Gastroesophageal sphincter (tissue), 4 donors: ENCODE measurements around the gene SMIM14. TPM values are rescaled to one million over a fixed set of nuclear protein-coding genes. Genes with fewer than 3 reads are reported as not detected.

ENCODE experiments used
- ATAC-seq: fragments of 150-250 bp; one replicate; pipeline ENCODE4 v1.9.1; 2016; ENCODE audit warnings: mild to moderate bottlenecking, moderate library complexity
- H3K27ac ChIP-seq, 4 donors: fragments of 200-600 bp; sonication (generic) in 3 of 4; 1 replicate in 3 of 4; 2 replicates in 1 of 4; pipeline ENCODE4 v1.5.1; 2016 to 2019
- H3K27me3 ChIP-seq: fragments of 200-600 bp; sonication (generic); one replicate; pipeline ENCODE4 v1.5.1; 2019
- H3K36me3 ChIP-seq, 2 donors: fragments of 200-600 bp; sonication (generic); one replicate each; pipeline ENCODE4 v1.5.1; 2019; ENCODE audit warnings: control low read depth in 1 of 2
- H3K4me1 ChIP-seq, 3 donors: fragments of 200-600 bp; sonication (generic); 1 replicate in 2 of 3; 2 replicates in 1 of 3; pipeline ENCODE4 v1.5.1; 2016 to 2019; ENCODE audit warnings: control low read depth in 2 of 3
- H3K4me3 ChIP-seq, 2 donors: fragments of 200-600 bp; sonication (generic); one replicate each; pipeline ENCODE4 v1.5.1; 2019; ENCODE audit warnings: mild to moderate bottlenecking in 1 of 2, moderate library complexity in 1 of 2
- H3K9me3 ChIP-seq, 3 donors: fragments of 200-600 bp; sonication (generic); one replicate each; pipeline ENCODE4 v1.5.1; 2017 to 2019; ENCODE audit warnings: control low read depth in 2 of 3
- CTCF ChIP-seq, 4 experiments: fragments of 200-600 bp in 2 of 4; fragments of 450-650 bp in 2 of 4; sonication (generic) in 1 of 4; IDR thresholded peaks; one replicate each; pipeline ENCODE4 v1.5.1; 2017 to 2019; ENCODE audit warnings: antibody characterized with exemption in 4 of 4, mild to moderate bottlenecking in 2 of 4, moderate library complexity in 2 of 4
- EP300 ChIP-seq: sonication (generic); formaldehyde crosslinking; IDR thresholded peaks from one replicate; pipeline ENCODE4 v1.6.1; 2017; ENCODE audit warnings: antibody characterized with exemption, mild to moderate bottlenecking
- POLR2A ChIP-seq, 2 donors: fragments of 450-650 bp; IDR thresholded peaks; one replicate each; pipeline ENCODE4 v1.6.1; 2017; ENCODE audit warnings: antibody characterized with exemption in 2 of 2, mild to moderate bottlenecking in 2 of 2, moderate library complexity in 1 of 2
- POLR2AphosphoS5 ChIP-seq: sonication (generic); formaldehyde crosslinking; IDR thresholded peaks from one replicate; pipeline ENCODE4 v1.6.1; 2017; ENCODE audit warnings: antibody characterized with exemption
- WGBS, 2 donors: methylation state at CpG; one replicate each; pipeline ENCODE4 v1.1.5; 2018; ENCODE audit warnings: low coverage in 1 of 2; 5-methylcytosine and 5-hydroxymethylcytosine counted together
- total RNA-seq, 4 donors: library from RNA; depleted of rRNA; stranded (reverse); fragments of >200 nt; gene quantifications; one replicate each; pipeline ENCODE4 v1.1.0, GENCODE V29; 2016

Gene SMIM14
- total RNA-seq, 4 donors from 2014 or later: 32.9 to 70.4 (median 41.3) TPM

GRCh38 chr4:39613093-39613656, 25.5 kb downstream of the SMIM14 start:
- TF ChIP-seq POLR2A (IDR thresholded peaks at IDR 0.05): no peak
- no peak for TF ChIP-seq POLR2AphosphoS5
- no peak for TF ChIP-seq EP300
- no peak for TF ChIP-seq CTCF (IDR thresholded peaks at IDR 0.05)
- Histone ChIP-seq H3K27ac (peak overlapping the region in 3 of 4 donors; percentile 48 to 64 (median 56)), H3K4me3 (no peak overlapping the region), H3K36me3 (peaks cover 0 to 28% of the 10 kb centered on the region in 2 donors), H3K9me3 (no peaks in the 10 kb centered on the region), H3K27me3 (no peaks in the 10 kb centered on the region), H3K4me1 (peaks cover 5 to 60% (median 6%) of the 10 kb centered on the region in 3 donors)
- 0 to 4% methylated on average over 2 of the region's 2 CpGs for WGBS, 2 donors
- no peak for ATAC-seq

GRCh38 chr4:39609454-39609931, 29.2 kb downstream of the SMIM14 start:
- 88 to 90% methylated on average over 5 to 6 of the region's 6 CpGs for WGBS, 2 donors
- H3K9me3 ChIP-seq: peaks cover 0 to 5% (median 0%) of the 10 kb centered on the region in 3 donors
- H3K27me3 ChIP-seq: no peaks in the 10 kb centered on the region
- peaks cover 3 to 23% (median 5%) of the 10 kb centered on the region in 3 donors for H3K4me1 ChIP-seq
- H3K4me3 ChIP-seq: no peak overlapping the region
- no peak for ATAC-seq
- H3K36me3 ChIP-seq: peaks cover 0 to 50% of the 10 kb centered on the region in 2 donors
- TF ChIP-seq CTCF (IDR thresholded peaks at IDR 0.05): no peak
- no peak for TF ChIP-seq POLR2A (IDR thresholded peaks at IDR 0.05)
- no peak for TF ChIP-seq POLR2AphosphoS5
- no peak for TF ChIP-seq EP300
- H3K27ac ChIP-seq: no peak overlapping the region

GRCh38 chr4:39608451-39608850, 30.2 kb downstream of the SMIM14 start:
- peaks cover 0 to 60% of the 10 kb centered on the region in 2 donors for H3K36me3 ChIP-seq

GRCh38 chr4:39606747-39607146, 31.9 kb downstream of the SMIM14 start:
- no peak overlapping the region for H3K27ac ChIP-seq
- no peak for ATAC-seq
- peaks cover 0 to 5% (median 0%) of the 10 kb centered on the region in 3 donors for H3K9me3 ChIP-seq
- no peaks in the 10 kb centered on the region for H3K4me1 ChIP-seq
- peaks cover 0 to 75% of the 10 kb centered on the region in 2 donors for H3K36me3 ChIP-seq
- WGBS, 2 donors: 83% methylated on average over 2 of the region's 2 CpGs; no CpG with 5 or more reads in 1 of the 2 donors
- H3K27me3 ChIP-seq: no peaks in the 10 kb centered on the region
- no peak overlapping the region for H3K4me3 ChIP-seq
- TF ChIP-seq POLR2A (IDR thresholded peaks at IDR 0.05) (no peak), POLR2AphosphoS5 (no peak), CTCF (IDR thresholded peaks at IDR 0.05) (no peak), EP300 (no peak)

More at GRCh38 chr4:39608451-39608850, 30.2 kb downstream of the SMIM14 start:
- Histone ChIP-seq H3K9me3 (peaks cover 0 to 5% (median 0%) of the 10 kb centered on the region in 3 donors), H3K27ac (no peak overlapping the region), H3K4me3 (no peak overlapping the region), H3K4me1 (peaks cover 2 to 13% (median 3%) of the 10 kb centered on the region in 3 donors), H3K27me3 (no peaks in the 10 kb centered on the region)
- TF ChIP-seq CTCF (IDR thresholded peaks at IDR 0.05) (no peak), POLR2A (IDR thresholded peaks at IDR 0.05) (no peak), POLR2AphosphoS5 (no peak), EP300 (no peak)
- no peak for ATAC-seq

GRCh38 chr4:39597695-39598381, 40.8 kb downstream of the SMIM14 start:
- Histone ChIP-seq H3K27me3 (no peaks in the 10 kb centered on the region), H3K36me3 (peaks cover 0 to 46% of the 10 kb centered on the region in 2 donors), H3K27ac (no peak overlapping the region), H3K9me3 (no peaks in the 10 kb centered on the region), H3K4me3 (no peak overlapping the region), H3K4me1 (no peaks in the 10 kb centered on the region)
- no peak for TF ChIP-seq EP300
- no peak for TF ChIP-seq CTCF (IDR thresholded peaks at IDR 0.05)
- no peak for TF ChIP-seq POLR2A (IDR thresholded peaks at IDR 0.05)
- no peak for TF ChIP-seq POLR2AphosphoS5
- ATAC-seq: no peak
- 90 to 93% methylated on average over 3 of the region's 3 CpGs for WGBS, 2 donors
